Nephron (organoid): Measurements from ENCODE around the gene PTPRN2.

ENCODE experiments used
- H3K27ac Mint-ChIP-seq, 3 experiments: 2 replicates each; pipeline ENCODE4 v1.8.0; 2020; ENCODE audit warnings: mixed read lengths in 3 of 3, mild to moderate bottlenecking in 2 of 3, moderate library complexity in 1 of 3
- H3K27me3 Mint-ChIP-seq: 2 replicates; pipeline ENCODE4 v1.8.0; 2021; ENCODE audit warnings: low read depth, mild to moderate bottlenecking, moderate library complexity, mixed read lengths
- H3K36me3 Mint-ChIP-seq: 2 replicates; pipeline ENCODE4 v1.8.0; 2020; ENCODE audit warnings: low read depth, mixed read lengths
- H3K4me1 Mint-ChIP-seq: 2 replicates; pipeline ENCODE4 v1.8.0; 2020; ENCODE audit warnings: mixed read lengths
- H3K4me3 Mint-ChIP-seq, 3 experiments: 2 replicates each; pipeline ENCODE4 v1.8.0; 2020; ENCODE audit warnings: mild to moderate bottlenecking in 3 of 3, mixed read lengths in 3 of 3, moderate library complexity in 2 of 3
- H3K9me3 Mint-ChIP-seq: 2 replicates; pipeline ENCODE4 v1.8.0; 2020; ENCODE audit warnings: mixed read lengths
- TF ChIP-seq, protein P1 (sequence below), 3 experiments: fragments of 200-600 bp; sonication (generic); IDR thresholded peaks; one replicate each; pipeline ENCODE4 v1.5.0; 2021; ENCODE audit warnings: antibody characterized with exemption in 3 of 3; ENCODE audit not compliant: unreplicated experiment in 3 of 3

The PTPRN2 gene

DNA sequence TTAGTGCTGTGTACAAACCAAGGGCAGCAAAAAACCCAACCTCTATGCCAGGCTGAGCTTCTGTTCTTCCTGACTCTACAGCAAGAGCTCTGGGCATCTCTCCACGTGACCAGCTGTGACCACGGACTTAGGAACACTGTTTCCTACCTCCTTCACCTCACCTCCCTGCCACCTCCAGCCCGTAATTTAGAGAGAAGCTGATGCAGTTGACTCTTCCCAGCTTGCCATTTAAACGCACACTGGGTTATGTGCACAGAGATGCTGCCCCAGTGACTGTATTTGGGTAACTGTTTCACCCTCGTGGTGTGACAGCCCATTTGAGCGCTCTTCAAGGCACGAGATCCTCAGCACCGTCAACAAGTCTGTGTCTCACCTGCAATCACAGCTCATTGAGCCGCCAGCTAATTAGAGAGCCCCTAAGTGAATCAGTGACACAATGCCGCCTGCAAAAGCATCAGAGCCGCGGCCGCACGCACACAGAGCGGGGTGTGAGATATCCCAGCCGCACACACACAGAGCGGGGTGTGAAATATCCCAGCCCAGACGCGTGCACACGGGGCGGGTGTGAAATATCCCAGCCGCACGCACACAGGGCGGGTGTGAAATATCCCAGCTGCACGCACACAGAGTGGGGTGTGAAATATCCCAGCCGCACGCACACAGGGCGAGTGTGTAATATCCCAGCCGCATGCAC is 319.7 kb downstream of the PTPRN2 start:
- no peaks in the 10 kb centered on the region for H3K4me1 Mint-ChIP-seq
- no peak overlapping the region for H3K27ac Mint-ChIP-seq
- no peak overlapping the region for H3K4me3 Mint-ChIP-seq
- TF ChIP-seq, protein P1, sequence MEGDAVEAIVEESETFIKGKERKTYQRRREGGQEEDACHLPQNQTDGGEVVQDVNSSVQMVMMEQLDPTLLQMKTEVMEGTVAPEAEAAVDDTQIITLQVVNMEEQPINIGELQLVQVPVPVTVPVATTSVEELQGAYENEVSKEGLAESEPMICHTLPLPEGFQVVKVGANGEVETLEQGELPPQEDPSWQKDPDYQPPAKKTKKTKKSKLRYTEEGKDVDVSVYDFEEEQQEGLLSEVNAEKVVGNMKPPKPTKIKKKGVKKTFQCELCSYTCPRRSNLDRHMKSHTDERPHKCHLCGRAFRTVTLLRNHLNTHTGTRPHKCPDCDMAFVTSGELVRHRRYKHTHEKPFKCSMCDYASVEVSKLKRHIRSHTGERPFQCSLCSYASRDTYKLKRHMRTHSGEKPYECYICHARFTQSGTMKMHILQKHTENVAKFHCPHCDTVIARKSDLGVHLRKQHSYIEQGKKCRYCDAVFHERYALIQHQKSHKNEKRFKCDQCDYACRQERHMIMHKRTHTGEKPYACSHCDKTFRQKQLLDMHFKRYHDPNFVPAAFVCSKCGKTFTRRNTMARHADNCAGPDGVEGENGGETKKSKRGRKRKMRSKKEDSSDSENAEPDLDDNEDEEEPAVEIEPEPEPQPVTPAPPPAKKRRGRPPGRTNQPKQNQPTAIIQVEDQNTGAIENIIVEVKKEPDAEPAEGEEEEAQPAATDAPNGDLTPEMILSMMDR (IDR thresholded peaks at IDR 0.05; ENCODE audit: unreplicated experiment in 3 of 3) = no peak
- peaks cover 4% of the 10 kb centered on the region for H3K9me3 Mint-ChIP-seq
- peaks cover 17% of the 10 kb centered on the region for H3K27me3 Mint-ChIP-seq
- no peaks in the 10 kb centered on the region for H3K36me3 Mint-ChIP-seq

DNA sequence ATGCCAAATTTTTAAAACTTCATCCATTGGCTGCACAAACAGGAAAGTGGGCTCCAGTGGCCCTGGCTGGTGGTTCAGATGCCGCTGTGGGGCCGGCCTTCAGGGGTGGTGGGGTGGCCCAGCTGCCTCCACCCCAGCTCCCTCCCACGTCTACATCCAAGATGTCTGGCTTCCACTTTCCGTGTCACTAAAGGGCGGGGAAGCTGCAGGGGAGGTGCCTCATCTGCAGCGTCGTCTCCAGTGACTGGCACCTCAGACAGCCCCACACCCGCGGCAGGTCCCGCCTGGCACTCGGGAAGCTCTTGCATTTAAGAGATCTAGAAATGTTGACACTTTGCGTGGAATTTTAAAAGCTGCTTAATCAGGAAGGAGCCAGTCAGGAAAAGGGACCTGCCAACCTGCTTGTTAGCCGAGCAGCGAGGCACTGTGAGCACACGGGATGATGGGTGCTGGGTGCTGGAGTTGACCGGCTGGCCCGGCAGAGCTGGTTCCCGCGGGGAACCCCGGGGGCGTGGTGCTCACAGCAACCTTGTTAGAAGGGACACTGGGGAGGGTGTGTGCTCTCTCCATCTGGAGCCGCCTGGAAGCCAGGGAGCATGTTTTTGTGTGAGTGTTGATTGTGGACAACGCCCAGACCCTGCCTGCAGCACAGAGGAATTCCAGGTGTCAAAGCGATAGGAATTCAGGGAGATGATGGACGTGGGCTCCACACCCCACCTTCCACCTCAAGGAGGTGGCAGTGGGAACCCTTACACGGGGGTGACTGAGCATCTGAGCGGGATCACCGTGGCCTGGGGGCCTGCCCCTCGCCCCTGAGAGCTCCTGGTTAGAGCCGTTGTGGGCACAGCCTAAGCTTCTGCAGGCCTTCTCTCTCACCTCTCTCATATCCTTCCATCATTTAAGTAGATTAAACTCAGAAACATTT is 320.5 kb downstream of the PTPRN2 start:
- H3K27ac Mint-ChIP-seq = no peak overlapping the region

DNA sequence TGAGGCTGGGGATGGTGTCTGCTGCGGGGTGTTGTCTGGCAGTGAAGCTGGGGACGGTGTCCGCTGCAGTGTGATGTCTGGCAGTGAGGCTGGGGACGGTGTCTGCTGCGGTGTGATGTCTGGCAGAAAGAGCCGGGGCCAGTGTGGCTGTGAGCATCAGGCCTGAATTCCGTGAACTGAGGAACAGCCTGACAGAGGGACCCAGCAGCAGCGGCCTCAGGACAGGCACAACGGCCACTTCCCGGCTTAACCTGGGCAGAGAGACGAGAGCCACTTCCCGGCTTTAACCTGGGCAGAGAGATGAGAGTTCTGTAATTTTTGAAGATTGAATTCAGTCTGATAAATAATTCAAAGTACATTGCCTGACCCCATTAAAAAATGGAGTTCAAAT is 321.2 kb downstream of the PTPRN2 start:
- no peak overlapping the region for H3K4me3 Mint-ChIP-seq
- TF ChIP-seq, protein P1 (IDR thresholded peaks at IDR 0.05; ENCODE audit: unreplicated experiment in 3 of 3) = no peak
- no peak overlapping the region for H3K27ac Mint-ChIP-seq
- H3K27me3 Mint-ChIP-seq = peaks cover 14% of the 10 kb centered on the region
- H3K9me3 Mint-ChIP-seq = no peaks in the 10 kb centered on the region
- H3K36me3 Mint-ChIP-seq = no peaks in the 10 kb centered on the region
- H3K4me1 Mint-ChIP-seq = no peaks in the 10 kb centered on the region

More for the DNA sequence above, 320.5 kb downstream of the PTPRN2 start:
- Mint-ChIP-seq H3K4me3 (no peak overlapping the region), H3K27me3 (peaks cover 14% of the 10 kb centered on the region), H3K4me1 (no peaks in the 10 kb centered on the region), H3K36me3 (no peaks in the 10 kb centered on the region), H3K9me3 (no peaks in the 10 kb centered on the region)
- TF ChIP-seq, protein P1 (IDR thresholded peaks at IDR 0.05; ENCODE audit: unreplicated experiment in 3 of 3) = no peak

DNA sequence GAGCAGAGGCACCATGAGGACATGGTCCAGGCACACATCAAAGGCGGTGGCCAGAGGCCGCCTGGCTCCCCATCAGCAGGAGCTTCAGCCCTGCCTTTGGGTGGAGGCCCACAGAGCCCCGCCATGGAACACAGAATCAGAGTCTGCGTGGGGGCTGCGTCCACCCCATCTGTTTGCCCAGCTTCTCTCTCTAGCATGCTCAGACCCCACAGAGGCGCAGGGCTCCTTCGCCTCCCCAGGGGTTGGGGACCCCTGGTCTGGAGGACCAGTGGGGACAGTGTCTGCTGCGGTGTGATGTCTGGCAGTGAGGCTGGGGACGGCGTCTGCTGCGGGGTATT is 321.9 kb downstream of the PTPRN2 start:
- H3K9me3 Mint-ChIP-seq = no peaks in the 10 kb centered on the region
- TF ChIP-seq, protein P1 (IDR thresholded peaks at IDR 0.05; ENCODE audit: unreplicated experiment in 3 of 3) = no peak
- peaks cover 14% of the 10 kb centered on the region for H3K27me3 Mint-ChIP-seq
- H3K4me1 Mint-ChIP-seq = no peaks in the 10 kb centered on the region
- no peak overlapping the region for H3K4me3 Mint-ChIP-seq
- H3K36me3 Mint-ChIP-seq = no peaks in the 10 kb centered on the region
- H3K27ac Mint-ChIP-seq = no peak overlapping the region

DNA sequence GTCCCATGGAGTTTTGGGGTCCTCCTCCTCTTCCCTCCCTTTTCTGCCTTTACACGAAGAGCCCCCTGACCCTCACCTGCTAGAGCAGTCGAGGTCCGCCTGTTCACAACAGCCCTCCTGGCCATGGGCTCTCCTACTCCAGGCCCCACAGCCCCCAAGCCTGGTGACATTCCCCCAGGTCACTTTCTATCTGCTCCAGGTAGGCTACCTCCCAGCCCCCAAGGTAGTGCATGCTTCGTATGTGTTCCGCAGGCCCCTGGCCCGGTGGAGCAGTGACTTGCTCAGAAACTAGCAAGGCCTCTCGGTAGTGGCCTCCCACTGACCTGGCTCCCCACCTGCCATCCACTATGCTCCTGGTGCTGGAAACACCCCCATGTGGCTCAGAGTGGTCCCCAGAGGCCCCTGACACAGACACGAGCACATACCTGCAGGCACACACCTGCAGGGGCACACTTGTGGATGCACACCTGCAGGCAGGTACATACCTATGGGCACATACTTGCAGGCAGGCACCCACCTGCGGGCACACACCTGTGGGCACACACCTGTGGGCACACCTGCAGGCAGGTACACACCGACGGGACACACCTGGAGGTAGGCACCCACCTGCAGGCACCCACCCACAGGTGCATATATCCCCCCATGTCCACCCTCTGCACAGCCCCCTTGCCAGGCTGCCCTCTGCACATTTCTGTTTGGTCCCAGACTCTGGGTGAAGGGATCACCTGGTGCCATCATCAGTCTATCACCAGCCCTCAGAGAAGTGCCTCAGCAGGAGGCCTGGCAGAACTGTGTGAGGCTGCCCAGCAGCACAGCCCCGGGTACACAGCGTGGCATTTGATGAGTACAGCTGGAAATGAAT is 322.5 kb downstream of the PTPRN2 start:
- Mint-ChIP-seq H3K27ac (no peak overlapping the region), H3K4me3 (no peak overlapping the region), H3K27me3 (peaks cover 14% of the 10 kb centered on the region), H3K4me1 (peaks cover 6% of the 10 kb centered on the region), H3K9me3 (no peaks in the 10 kb centered on the region), H3K36me3 (no peaks in the 10 kb centered on the region)
- TF ChIP-seq, protein P1 (IDR thresholded peaks at IDR 0.05; ENCODE audit: unreplicated experiment in 3 of 3) = no peak
